K562 (cell line): ENCODE measurements around the gene TMCC1. TPM values are rescaled to one million over a fixed set of nuclear protein-coding genes. Genes with fewer than 3 reads are reported as not detected.

Source experiments
- COPS2 ChIP-seq: fragments of 450-650 bp; conservative IDR thresholded peaks from 2 replicates; pipeline ENCODE4 v1.6.1; 2016; ENCODE audit warnings: mild to moderate bottlenecking, moderate library complexity
- E2F4 ChIP-seq: sonication (generic); formaldehyde crosslinking; IDR thresholded peaks from 2 replicates; pipeline ENCODE4 v1.8.0; 2022; ENCODE audit warnings: mild to moderate bottlenecking, low read depth, missing genetic modification reagents
- FOXJ2 ChIP-seq: fragments of 200-800 bp; sonication (Bioruptor generic); IDR thresholded peaks from 2 replicates; pipeline ENCODE4 v1.6.1; 2016; ENCODE audit warnings: missing genetic modification characterization, missing compliant biosample characterization
- GTF2E2 ChIP-seq: fragments of 200-800 bp; sonication (Bioruptor generic); IDR thresholded peaks from 2 replicates; pipeline ENCODE4 v1.6.1; 2016; ENCODE audit warnings: missing genetic modification characterization, missing compliant biosample characterization
- KDM1A ChIP-seq, 2 experiments: fragments of 450-650 bp; IDR thresholded peaks; 2 replicates each; pipeline ENCODE4 v1.6.1; 2016; ENCODE audit warnings: mild to moderate bottlenecking in 2 of 2
- MED1 ChIP-seq: sonication (generic); formaldehyde crosslinking; IDR thresholded peaks from 2 replicates; pipeline ENCODE4 v1.8.1; 2023; ENCODE audit warnings: missing genetic modification reagents, borderline replicate concordance
- SMAD2 ChIP-seq: fragments of 150-350 bp; IDR thresholded peaks from 2 replicates; pipeline ENCODE4 v1.6.1; 2014; ENCODE audit warnings: low read depth, mild to moderate bottlenecking, low read length
- TCF7L2 ChIP-seq: fragments of 150-350 bp; IDR thresholded peaks from 2 replicates; pipeline ENCODE4 v1.6.1; 2016; ENCODE audit warnings: low read depth, mild to moderate bottlenecking, low read length, moderate library complexity
- ZNF146 ChIP-seq: IDR thresholded peaks from one replicate; pipeline ENCODE4 v1.6.1; 2018; ENCODE audit warnings: missing compliant biosample characterization; ENCODE audit not compliant: unreplicated experiment
- polyA plus RNA-seq, 8 experiments: library from polyadenylated mRNA; depleted of rRNA in 4 of 8; stranded (reverse) in 5 of 8; unstranded in 3 of 8; fragments of >200 nt; fragmentation: Nextera tagmentation in 2 of 8; fragmentation: Illumina TruSeq in 1 of 8; extraction: Ambion mirVana in 2 of 8; extraction: Trizol in 1 of 8; gene quantifications; 2 replicates each; pipeline versions ENCODE4 v1.2.1 to v1.2.3, GENCODE V29; 2011 to 2014; ENCODE audit warnings: inconsistent platforms in 1 of 8, missing spikeins in 1 of 8
- total RNA-seq, 7 experiments: library from RNA; depleted of rRNA in 6 of 7; stranded (reverse); fragments of >200 nt in 6 of 7; fragmentation: Illumina TruSeq in 2 of 7; extraction: Trizol in 2 of 7; gene quantifications; 2 replicates each; pipeline versions ENCODE4 v1.2.1 to v1.2.3, GENCODE V29; 2011 to 2021; ENCODE audit warnings: low replicate concordance in 1 of 7
- TF ChIP-seq, protein P1 (sequence below), 2 experiments: fragments of 450-650 bp in 1 of 2; IDR thresholded peaks; 2 replicates each; pipeline ENCODE4 v1.6.1; 2011 to 2017; ENCODE audit warnings: low read depth in 2 of 2, antibody characterized with exemption in 1 of 2, borderline replicate concordance in 1 of 2, low read length in 1 of 2, mild to moderate bottlenecking in 1 of 2, mixed read lengths in 1 of 2; ENCODE audit not compliant: control insufficient read depth in 1 of 2
- TF ChIP-seq, protein P2 (sequence below): fragments of 250-450 bp; sonication (Bioruptor Pico); IDR thresholded peaks from 2 replicates; pipeline ENCODE4 v1.8.0; 2022; ENCODE audit warnings: moderate library complexity, mild to moderate bottlenecking, inconsistent platforms
- TF ChIP-seq, protein P3 (sequence below): fragments of 450-650 bp; IDR thresholded peaks from 2 replicates; pipeline ENCODE4 v1.6.1; 2018; ENCODE audit warnings: mild to moderate bottlenecking, low read depth; ENCODE audit not compliant: partially characterized antibody

TMCC1 gene
- total and polyA plus RNA-seq, 9 of the 15 experiments (the other 6 are each of a cell fraction or from before 2014, with no cell fraction given): 0.89 to 8.7 (median 4.0) TPM

DNA sequence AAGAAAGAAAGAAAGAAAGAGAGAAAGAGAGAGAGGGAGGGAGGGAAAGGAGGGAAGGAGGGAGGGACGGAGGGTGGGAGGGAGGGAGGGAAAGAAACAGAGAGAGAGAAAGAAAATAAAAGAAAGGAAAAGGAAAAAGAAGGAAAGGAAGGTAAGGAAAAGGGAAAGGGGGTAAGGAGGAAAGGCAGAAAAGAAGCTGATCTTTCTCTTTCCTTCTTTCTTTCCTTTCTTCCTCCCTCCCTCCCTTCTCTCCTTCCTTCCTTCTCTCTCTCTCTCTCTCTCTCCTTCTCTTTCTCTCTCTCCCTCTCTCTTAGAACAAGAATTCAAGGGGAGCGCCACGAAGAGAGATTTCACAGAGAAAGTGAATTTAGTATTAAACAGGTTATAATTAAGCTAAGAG lies 25.8 kb upstream of the TMCC1 start (continued):
- TF ChIP-seq KDM1A (IDR thresholded peaks at IDR 0.05): no peak
- no peak for TF ChIP-seq GTF2E2 (tag)
- TF ChIP-seq, protein P1, sequence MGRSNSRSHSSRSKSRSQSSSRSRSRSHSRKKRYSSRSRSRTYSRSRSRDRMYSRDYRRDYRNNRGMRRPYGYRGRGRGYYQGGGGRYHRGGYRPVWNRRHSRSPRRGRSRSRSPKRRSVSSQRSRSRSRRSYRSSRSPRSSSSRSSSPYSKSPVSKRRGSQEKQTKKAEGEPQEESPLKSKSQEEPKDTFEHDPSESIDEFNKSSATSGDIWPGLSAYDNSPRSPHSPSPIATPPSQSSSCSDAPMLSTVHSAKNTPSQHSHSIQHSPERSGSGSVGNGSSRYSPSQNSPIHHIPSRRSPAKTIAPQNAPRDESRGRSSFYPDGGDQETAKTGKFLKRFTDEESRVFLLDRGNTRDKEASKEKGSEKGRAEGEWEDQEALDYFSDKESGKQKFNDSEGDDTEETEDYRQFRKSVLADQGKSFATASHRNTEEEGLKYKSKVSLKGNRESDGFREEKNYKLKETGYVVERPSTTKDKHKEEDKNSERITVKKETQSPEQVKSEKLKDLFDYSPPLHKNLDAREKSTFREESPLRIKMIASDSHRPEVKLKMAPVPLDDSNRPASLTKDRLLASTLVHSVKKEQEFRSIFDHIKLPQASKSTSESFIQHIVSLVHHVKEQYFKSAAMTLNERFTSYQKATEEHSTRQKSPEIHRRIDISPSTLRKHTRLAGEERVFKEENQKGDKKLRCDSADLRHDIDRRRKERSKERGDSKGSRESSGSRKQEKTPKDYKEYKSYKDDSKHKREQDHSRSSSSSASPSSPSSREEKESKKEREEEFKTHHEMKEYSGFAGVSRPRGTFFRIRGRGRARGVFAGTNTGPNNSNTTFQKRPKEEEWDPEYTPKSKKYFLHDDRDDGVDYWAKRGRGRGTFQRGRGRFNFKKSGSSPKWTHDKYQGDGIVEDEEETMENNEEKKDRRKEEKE (IDR thresholded peaks at IDR 0.05; ENCODE audit: borderline replicate concordance in 1 of 2, control insufficient read depth in 1 of 2, low read depth in 2 of 2, low read length in 1 of 2): no peak
- TF ChIP-seq SMAD2: no peak
- TF ChIP-seq E2F4 (CRISPR knock-in tag): no peak
- TF ChIP-seq, protein P2, sequence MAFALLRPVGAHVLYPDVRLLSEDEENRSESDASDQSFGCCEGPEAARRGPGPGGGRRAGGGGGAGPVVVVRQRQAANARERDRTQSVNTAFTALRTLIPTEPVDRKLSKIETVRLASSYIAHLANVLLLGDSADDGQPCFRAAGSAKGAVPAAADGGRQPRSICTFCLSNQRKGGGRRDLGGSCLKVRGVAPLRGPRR (CRISPR knock-in tag): no peak
- TF ChIP-seq ZNF146 (CRISPR knock-in tag): no peak
- TF ChIP-seq MED1 (CRISPR knock-in tag): no peak
- TF ChIP-seq COPS2: no peak
- TF ChIP-seq FOXJ2: no peak
- TF ChIP-seq TCF7L2: no peak
- TF ChIP-seq, protein P3, sequence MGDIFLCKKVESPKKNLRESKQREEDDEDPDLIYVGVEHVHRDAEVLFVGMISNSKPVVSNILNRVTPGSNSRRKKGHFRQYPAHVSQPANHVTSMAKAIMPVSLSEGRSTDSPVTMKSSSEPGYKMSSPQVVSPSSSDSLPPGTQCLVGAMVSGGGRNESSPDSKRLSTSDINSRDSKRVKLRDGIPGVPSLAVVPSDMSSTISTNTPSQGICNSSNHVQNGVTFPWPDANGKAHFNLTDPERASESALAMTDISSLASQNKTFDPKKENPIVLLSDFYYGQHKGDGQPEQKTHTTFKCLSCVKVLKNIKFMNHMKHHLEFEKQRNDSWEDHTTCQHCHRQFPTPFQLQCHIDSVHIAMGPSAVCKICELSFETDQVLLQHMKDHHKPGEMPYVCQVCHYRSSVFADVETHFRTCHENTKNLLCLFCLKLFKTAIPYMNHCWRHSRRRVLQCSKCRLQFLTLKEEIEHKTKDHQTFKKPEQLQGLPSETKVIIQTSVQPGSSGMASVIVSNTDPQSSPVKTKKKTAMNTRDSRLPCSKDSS: no peak
